CD4-positive, alpha-beta T cell (primary cell): ENCODE results near the gene GPC5. TPM values are rescaled to one million over a fixed set of nuclear protein-coding genes. Genes with fewer than 3 reads are reported as not detected.

Source experiments
- ATAC-seq: fragments of 200-7000 bp; cut with Tn5 transposase; one replicate; pipeline ENCODE4 v1.10.0; 2022; ENCODE audit warnings: mild to moderate bottlenecking; ENCODE audit not compliant: poor library complexity
- CTCF ChIA-PET: fragments of 350-600 bp; sonication (Branson Sonifier 250); formaldehyde crosslinking; loops from one replicate; lab custom pipeline; 2021; ENCODE audit warnings: antibody characterized with exemption, inconsistent platforms; lab: Charles Lee
- POLR2A ChIA-PET: fragments of 350-600 bp; sonication (Branson Sonifier 250); formaldehyde crosslinking; loops from one replicate; lab custom pipeline; 2021; ENCODE audit warnings: antibody characterized with exemption, inconsistent platforms; lab: Charles Lee
- DNase-seq, 14 experiments: peaks; one replicate each; pipeline ENCODE4 v3.0.0-alpha.2; 2013 to 2020; ENCODE audit warnings: mixed read lengths in 2 of 14
- H3K27ac ChIP-seq, 2 donors: one replicate each; pipeline versions ENCODE4 v1.5.1 to v1.7.0; 2013; ENCODE audit warnings: low read length in 2 of 2, low read depth in 1 of 2, mild to moderate bottlenecking in 1 of 2
- H3K27me3 ChIP-seq, 2 experiments: 1 replicate in 1 of 2; 2 replicates in 1 of 2; pipeline versions ENCODE4 v1.6.1 to v1.7.0; 2013; ENCODE audit warnings: low read length in 2 of 2, control low read depth in 1 of 2, mild to moderate bottlenecking in 1 of 2, moderate library complexity in 1 of 2; ENCODE audit not compliant: insufficient read depth in 2 of 2, control insufficient read depth in 1 of 2
- H3K36me3 ChIP-seq: one replicate; pipeline ENCODE4 v1.6.1; 2013; ENCODE audit warnings: low read length, control low read depth; ENCODE audit not compliant: insufficient read depth
- H3K4me1 ChIP-seq: one replicate; pipeline ENCODE4 v1.6.1; 2013; ENCODE audit warnings: low read length, control low read depth; ENCODE audit not compliant: insufficient read depth
- H3K4me3 ChIP-seq: one replicate; pipeline ENCODE4 v1.5.1; 2013; ENCODE audit warnings: mild to moderate bottlenecking, low read length, moderate library complexity
- H3K9me3 ChIP-seq, 2 experiments: 1 replicate in 1 of 2; 2 replicates in 1 of 2; pipeline versions ENCODE4 v1.6.1 to v1.7.0; 2013; ENCODE audit warnings: low read length in 2 of 2, mild to moderate bottlenecking in 2 of 2, control low read depth in 1 of 2, moderate library complexity in 1 of 2; ENCODE audit not compliant: control insufficient read depth in 1 of 2, insufficient read depth in 1 of 2
- H3K27ac Mint-ChIP-seq: one replicate; pipeline ENCODE4 v1.8.0; 2020; ENCODE audit warnings: mixed read lengths
- H3K27me3 Mint-ChIP-seq: one replicate; pipeline ENCODE4 v1.8.0; 2021; ENCODE audit warnings: mixed read lengths
- H3K36me3 Mint-ChIP-seq: one replicate; pipeline ENCODE4 v1.8.0; 2021; ENCODE audit warnings: low read depth, mixed read lengths
- H3K4me1 Mint-ChIP-seq: one replicate; pipeline ENCODE4 v1.8.0; 2021; ENCODE audit warnings: low read depth, mixed read lengths
- H3K4me3 Mint-ChIP-seq: one replicate; pipeline ENCODE4 v1.8.0; 2020; ENCODE audit warnings: mild to moderate bottlenecking, mixed read lengths
- H3K9me3 Mint-ChIP-seq: one replicate; pipeline ENCODE4 v1.8.0; 2020; ENCODE audit warnings: mixed read lengths
- CTCF ChIP-seq: fragments of 200-600 bp; IDR thresholded peaks from one replicate; pipeline ENCODE4 v1.8.0; 2022; ENCODE audit warnings: antibody characterized with exemption, mild to moderate bottlenecking
- intact Hi-C, 2 experiments: fragments of 100-400 bp; cut with DNase I in 1 of 2; cut with micrococcal nuclease in 1 of 2; formaldehyde crosslinking; loops; one replicate each; pipeline versions ENCODE4 v1.15.1 to v1.9.0; 2023 to 2025; cut with DNase I, micrococcal nuclease
- total RNA-seq, 174 experiments: library from RNA in 2 of 174; stranded (reverse) in 2 of 174; gene quantifications; one replicate each; pipeline ENCODE4 v1.2.3 and lab custom pipeline; 2021 to 2026

Gene GPC5
- total RNA-seq, 2 experiments from 2014 or later, result not detected

DNA sequence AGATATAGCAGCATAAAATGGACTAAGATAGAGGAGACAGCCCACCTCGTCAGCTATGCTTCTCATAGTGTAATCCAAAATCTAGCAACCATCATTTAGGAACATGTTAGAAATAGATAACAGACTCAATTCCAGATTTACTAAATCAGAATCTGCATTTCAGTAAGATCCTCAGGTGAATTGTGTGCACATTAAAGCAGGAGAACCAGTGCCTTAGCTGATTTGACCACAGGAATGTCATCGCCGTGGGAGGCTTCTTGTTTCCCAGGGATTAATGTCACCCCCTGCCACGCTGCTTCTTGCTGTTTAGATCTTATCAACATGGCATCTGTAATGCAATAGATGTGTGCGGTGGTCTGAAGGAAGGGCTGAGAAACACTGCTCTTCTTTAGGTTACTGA lies 84.0 kb downstream of the GPC5 start:
- no peak overlapping the region for H3K27ac ChIP-seq
- CTCF ChIA-PET, result no interaction called here
- Mint-ChIP-seq H3K27me3 (no peaks in the 10 kb centered on the region), H3K4me3 (no peak overlapping the region), H3K9me3 (no peaks in the 10 kb centered on the region), H3K36me3 (no peaks in the 10 kb centered on the region), H3K27ac (no peak overlapping the region), H3K4me1 (no peaks in the 10 kb centered on the region)
- POLR2A ChIA-PET, result no interaction called here
- H3K27me3 ChIP-seq, result no peaks in the 10 kb centered on the region
- TF ChIP-seq CTCF, result no peak
- no peak overlapping the region for H3K4me3 ChIP-seq
- intact Hi-C loops, result no loop called here
- no peaks in the 10 kb centered on the region for H3K9me3 ChIP-seq
- H3K4me1 ChIP-seq, result no peaks in the 10 kb centered on the region
- ATAC-seq (no peak), DNase-seq (no peak)
- H3K36me3 ChIP-seq, result no peaks in the 10 kb centered on the region

DNA sequence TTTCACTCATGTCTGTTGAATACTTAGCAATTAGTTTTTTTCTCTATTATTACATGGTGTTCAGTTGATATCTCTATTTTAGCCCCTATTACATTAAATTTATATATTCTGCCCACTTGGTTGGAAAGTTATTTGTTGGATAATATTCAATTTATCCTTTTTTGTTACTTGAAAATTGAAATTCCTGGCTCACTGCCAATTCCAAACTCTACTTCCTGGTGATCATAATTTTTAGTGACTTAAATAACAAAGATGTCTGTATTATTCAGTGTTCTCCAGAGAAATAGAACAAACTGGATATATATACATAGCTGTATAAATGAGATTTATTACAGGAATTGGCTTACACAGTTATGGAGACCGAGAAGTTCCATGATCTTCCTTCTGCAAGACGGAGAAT lies 93.6 kb downstream of the GPC5 start:
- Histone ChIP-seq H3K4me1 (no peaks in the 10 kb centered on the region), H3K27me3 (no peaks in the 10 kb centered on the region), H3K9me3 (no peaks in the 10 kb centered on the region), H3K4me3 (no peak overlapping the region), H3K27ac (no peak overlapping the region), H3K36me3 (no peaks in the 10 kb centered on the region)
- ATAC-seq (no peak), DNase-seq (no peak)
- no peaks in the 10 kb centered on the region for H3K36me3 Mint-ChIP-seq
- no peaks in the 10 kb centered on the region for H3K9me3 Mint-ChIP-seq
- no peak for TF ChIP-seq CTCF
- no peak overlapping the region for H3K4me3 Mint-ChIP-seq
- POLR2A ChIA-PET, result no interaction called here
- H3K27ac Mint-ChIP-seq, result no peak overlapping the region
- no peaks in the 10 kb centered on the region for H3K27me3 Mint-ChIP-seq
- H3K4me1 Mint-ChIP-seq, result no peaks in the 10 kb centered on the region
- CTCF ChIA-PET, result no interaction called here
- intact Hi-C loops, result no loop called here

- no peak for TF ChIP-seq CTCF
- no peaks in the 10 kb centered on the region for H3K4me1 ChIP-seq
- no peak for DNase-seq
- no peaks in the 10 kb centered on the region for H3K9me3 Mint-ChIP-seq
- no peak overlapping the region for H3K4me3 ChIP-seq
- no peaks in the 10 kb centered on the region for H3K9me3 ChIP-seq
- no peak for ATAC-seq
- ChIA-PET CTCF (no interaction called here), POLR2A (no interaction called here)
- H3K4me3 Mint-ChIP-seq, result no peak overlapping the region
- H3K4me1 Mint-ChIP-seq, result no peaks in the 10 kb centered on the region
- no peaks in the 10 kb centered on the region for H3K27me3 ChIP-seq
- intact Hi-C loops, result no loop called here
- H3K36me3 Mint-ChIP-seq, result no peaks in the 10 kb centered on the region
- H3K36me3 ChIP-seq, result no peaks in the 10 kb centered on the region
- no peak overlapping the region for H3K27ac Mint-ChIP-seq
- no peaks in the 10 kb centered on the region for H3K27me3 Mint-ChIP-seq
- no peak overlapping the region for H3K27ac ChIP-seq
Observed at GRCh38 chr13:91493442-91493841, 95.0 kb downstream of the GPC5 start.
